ENCODE measurements around the gene INTS11. TPM values are rescaled to one million over a fixed set of nuclear protein-coding genes. Genes with fewer than 3 reads are reported as not detected.

INTS11 gene
- total RNA-seq, 1 donor from 2014 or later = 106 TPM

- peak within 1 kb of the TSS; percentile 80 for H3K4me3 Mint-ChIP-seq (ENCODE audit: unreplicated experiment)
- peak within 1 kb of the TSS; percentile 56 for H3K27ac Mint-ChIP-seq (ENCODE audit: unreplicated experiment)
- H3K4me1 Mint-ChIP-seq (ENCODE audit: unreplicated experiment) = peaks cover 52% of the 10 kb centered on the region
- no peaks in the 10 kb centered on the region for H3K27me3 Mint-ChIP-seq (ENCODE audit: unreplicated experiment)
- peak; percentile 62 for TF ChIP-seq CTCF (IDR thresholded peaks at IDR 0.05)
- H3K36me3 Mint-ChIP-seq (ENCODE audit: unreplicated experiment) = peaks cover 9% of the 10 kb centered on the region
- DNase-seq (ENCODE audit: extremely low spot score, unreplicated experiment) = no peak
- no peaks in the 10 kb centered on the region for H3K9me3 Mint-ChIP-seq (ENCODE audit: unreplicated experiment)
These were observed 25.0 kb upstream of the INTS11 start, which contains the start of gene DVL1 for GRCh38 chr1:1349256-1350012. Gene DVL1 (minus strand): TSS chr1:1349418. CDS start chr1:1349065, 353 bp downstream.

GRCh38 chr1:1348420-1349255 is 24.2 kb upstream of the INTS11 start:
- H3K4me3 Mint-ChIP-seq (ENCODE audit: unreplicated experiment) = peak overlapping the region; percentile 80
- TF ChIP-seq CTCF (IDR thresholded peaks at IDR 0.05) = no peak
- no peaks in the 10 kb centered on the region for H3K9me3 Mint-ChIP-seq (ENCODE audit: unreplicated experiment)
- peak overlapping the region; percentile 56 for H3K27ac Mint-ChIP-seq (ENCODE audit: unreplicated experiment)
- H3K27me3 Mint-ChIP-seq (ENCODE audit: unreplicated experiment) = no peaks in the 10 kb centered on the region
- H3K36me3 Mint-ChIP-seq (ENCODE audit: unreplicated experiment) = peaks cover 7% of the 10 kb centered on the region
- peaks cover 47% of the 10 kb centered on the region for H3K4me1 Mint-ChIP-seq (ENCODE audit: unreplicated experiment)
- no peak for DNase-seq (ENCODE audit: extremely low spot score, unreplicated experiment)

GRCh38 chr1:1347663-1348419 is 23.4 kb upstream of the INTS11 start:
- Mint-ChIP-seq H3K4me3 (ENCODE audit: unreplicated experiment) (peak overlapping the region; percentile 80), H3K36me3 (ENCODE audit: unreplicated experiment) (peaks cover 5% of the 10 kb centered on the region), H3K4me1 (ENCODE audit: unreplicated experiment) (peaks cover 39% of the 10 kb centered on the region), H3K9me3 (ENCODE audit: unreplicated experiment) (no peaks in the 10 kb centered on the region), H3K27ac (ENCODE audit: unreplicated experiment) (peak overlapping the region; percentile 56), H3K27me3 (ENCODE audit: unreplicated experiment) (no peaks in the 10 kb centered on the region)
- no peak for DNase-seq (ENCODE audit: extremely low spot score, unreplicated experiment)
- no peak for TF ChIP-seq CTCF (IDR thresholded peaks at IDR 0.05)

GRCh38 chr1:1347026-1347595 is 22.7 kb upstream of the INTS11 start:
- Mint-ChIP-seq H3K9me3 (ENCODE audit: unreplicated experiment) (no peaks in the 10 kb centered on the region), H3K27ac (ENCODE audit: unreplicated experiment) (peak overlapping the region; percentile 56), H3K27me3 (ENCODE audit: unreplicated experiment) (no peaks in the 10 kb centered on the region), H3K4me3 (ENCODE audit: unreplicated experiment) (peak overlapping the region; percentile 80), H3K36me3 (ENCODE audit: unreplicated experiment) (no peaks in the 10 kb centered on the region), H3K4me1 (ENCODE audit: unreplicated experiment) (peaks cover 32% of the 10 kb centered on the region)
- no peak for DNase-seq (ENCODE audit: extremely low spot score, unreplicated experiment)
- TF ChIP-seq CTCF (IDR thresholded peaks at IDR 0.05) = no peak
